ENCODE data around the gene PRR16.

DNA sequence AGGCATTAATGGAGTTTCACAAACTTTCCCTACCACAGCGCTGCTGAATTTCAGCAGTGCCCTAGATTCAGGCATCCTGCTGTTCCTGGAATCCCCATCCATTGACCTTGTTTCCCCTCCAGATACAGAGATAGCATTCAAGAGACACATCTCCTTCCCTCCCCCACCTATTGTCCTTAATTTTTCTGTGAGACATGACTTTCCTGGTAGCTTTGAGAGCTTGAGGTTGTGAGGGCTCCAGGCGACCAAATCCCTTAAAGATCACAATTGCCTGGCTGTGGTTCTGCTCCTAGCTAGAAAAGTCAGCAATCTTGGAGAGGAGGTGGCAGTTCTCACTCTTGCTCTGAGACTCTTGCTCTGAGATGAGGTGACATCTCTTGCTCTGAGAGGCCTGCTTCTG is 48.0 kb downstream of the PRR16 start:
- TF ChIP-seq CTCF (IDR thresholded peaks at IDR 0.05): no peak
- TF ChIP-seq POLR2A (IDR thresholded peaks at IDR 0.05): no peak

Data from lower leg skin (tissue), 3 donors.